Ammon's horn (tissue), 1 donor: ENCODE results near the gene WHRN.

Source experiments
- DNase-seq: peaks from one replicate; pipeline ENCODE4 v3.0.0-alpha.2; 2016; ENCODE audit warnings: low spot score

WHRN gene

DNA sequence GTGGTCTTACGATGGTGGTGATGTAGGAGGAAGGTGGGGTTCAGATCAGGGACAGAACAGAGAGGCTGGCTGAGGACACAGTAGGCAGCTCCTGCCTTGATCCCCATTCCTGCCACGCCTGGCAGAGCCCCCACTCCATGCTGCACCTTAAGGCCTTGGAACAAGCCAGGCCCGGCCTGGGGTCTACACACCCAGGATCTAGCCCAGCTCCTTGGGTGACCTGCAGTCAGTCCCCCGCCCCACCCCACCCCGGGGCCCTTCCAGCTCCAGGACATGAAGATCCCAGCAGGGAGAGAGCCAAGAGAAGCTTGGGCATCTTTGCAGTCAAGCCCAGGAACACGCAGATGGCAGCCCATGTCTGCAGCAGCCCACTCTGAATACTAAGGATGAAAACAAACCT is 34.7 kb downstream of the WHRN start:
- peak; percentile 21 for DNase-seq

DNA sequence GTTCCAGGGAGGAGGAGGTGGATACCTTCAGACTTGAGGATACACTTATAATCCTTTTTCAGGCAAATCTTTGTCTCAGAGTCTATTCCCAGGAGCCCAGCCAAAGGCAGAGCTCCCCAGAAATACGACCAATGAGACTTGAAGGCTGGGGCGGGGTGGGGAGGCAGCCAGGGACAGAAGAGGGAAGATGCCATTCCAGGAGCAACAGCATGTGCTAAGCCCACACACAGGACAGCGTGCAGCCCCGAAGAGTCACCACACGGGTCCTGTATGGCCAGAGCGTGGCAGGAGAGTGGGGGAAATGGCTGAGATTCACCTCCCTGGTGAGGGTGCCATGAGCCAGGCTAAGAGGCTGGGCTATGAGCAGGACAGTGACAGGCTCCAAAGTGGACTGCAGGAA is 35.2 kb downstream of the WHRN start:
- DNase-seq = no peak

DNA sequence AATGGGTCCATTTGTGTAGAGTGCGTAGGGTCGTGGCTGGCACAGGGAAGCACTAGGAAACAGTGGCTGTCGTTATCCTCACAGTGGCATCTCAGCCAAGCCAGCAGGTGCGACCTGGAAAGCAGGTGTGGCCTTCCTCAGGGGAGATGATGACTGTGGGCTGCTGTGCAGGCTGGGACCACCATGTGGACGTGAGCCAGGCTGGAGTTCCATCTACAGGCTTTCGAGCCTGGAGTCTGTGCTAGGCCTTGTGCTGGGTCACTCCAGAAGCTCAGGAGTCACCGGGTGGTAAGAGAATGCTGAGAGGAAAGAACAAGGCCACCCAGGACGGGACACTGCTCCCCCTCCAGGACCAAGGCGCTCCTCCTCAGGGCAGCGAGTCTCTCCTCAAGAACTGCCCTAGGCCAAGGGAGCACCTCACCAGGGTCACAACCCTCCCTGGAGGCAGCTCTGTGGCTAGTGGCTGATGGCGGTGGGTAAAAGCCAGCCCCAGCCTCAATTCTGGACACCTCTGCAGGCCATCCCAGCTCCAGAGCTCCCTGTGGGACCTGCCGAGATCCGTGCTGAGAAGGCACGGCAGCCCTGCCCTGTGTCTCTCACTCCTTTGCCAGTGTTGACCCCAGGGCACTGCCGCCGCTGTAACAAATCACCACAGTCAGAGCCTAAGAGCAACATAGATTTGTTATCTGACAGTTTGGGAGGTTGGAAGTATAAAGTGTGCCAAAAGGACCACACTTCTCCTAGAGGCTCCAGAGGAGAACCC is 36.0 kb downstream of the WHRN start:
- no peak for DNase-seq

DNA sequence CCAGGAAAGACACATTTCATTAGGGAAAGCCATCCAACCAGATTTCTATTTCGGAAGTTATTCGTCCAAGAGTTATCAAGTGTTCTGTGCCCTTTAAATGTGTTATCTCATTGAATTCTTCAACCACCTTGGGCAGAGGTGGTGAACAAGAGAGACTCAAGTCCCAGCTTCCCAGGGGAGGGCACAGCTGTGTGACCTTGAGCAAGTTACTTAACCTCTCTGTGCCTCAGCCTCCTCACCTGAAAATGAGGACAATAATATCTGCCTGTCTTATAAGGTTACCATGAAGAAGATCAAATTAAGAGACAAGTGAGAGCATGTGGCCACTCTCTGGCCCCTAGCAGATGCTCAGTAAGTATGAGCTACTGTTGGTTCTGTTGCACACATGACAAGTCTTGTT is 37.4 kb downstream of the WHRN start:
- no peak for DNase-seq

DNA sequence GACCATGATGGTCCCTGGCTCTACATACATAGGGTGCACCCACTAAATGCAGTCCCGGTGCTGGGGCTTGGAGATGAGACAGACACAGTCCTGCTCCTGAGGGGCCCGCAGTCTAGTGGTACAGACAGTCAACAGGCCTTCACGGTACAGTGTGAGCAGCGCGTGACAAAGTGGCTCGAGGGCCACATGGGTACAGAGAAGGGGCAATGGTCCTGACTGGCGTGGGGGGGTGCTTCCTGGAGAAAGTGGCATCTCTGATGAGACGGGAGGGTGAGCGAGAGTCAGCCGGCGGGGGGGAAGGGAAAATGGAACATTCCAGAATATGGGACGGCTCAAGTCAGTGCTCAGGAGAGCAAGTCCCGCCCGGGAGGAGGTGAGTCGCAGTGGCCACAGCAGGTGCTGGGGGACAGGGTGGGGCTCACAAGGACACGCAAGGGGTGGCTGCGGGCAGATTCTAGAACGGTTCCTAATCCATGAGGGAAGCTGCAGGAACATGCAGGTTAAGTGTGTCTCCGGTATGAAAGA is 38.0 kb downstream of the WHRN start:
- no peak for DNase-seq

DNA sequence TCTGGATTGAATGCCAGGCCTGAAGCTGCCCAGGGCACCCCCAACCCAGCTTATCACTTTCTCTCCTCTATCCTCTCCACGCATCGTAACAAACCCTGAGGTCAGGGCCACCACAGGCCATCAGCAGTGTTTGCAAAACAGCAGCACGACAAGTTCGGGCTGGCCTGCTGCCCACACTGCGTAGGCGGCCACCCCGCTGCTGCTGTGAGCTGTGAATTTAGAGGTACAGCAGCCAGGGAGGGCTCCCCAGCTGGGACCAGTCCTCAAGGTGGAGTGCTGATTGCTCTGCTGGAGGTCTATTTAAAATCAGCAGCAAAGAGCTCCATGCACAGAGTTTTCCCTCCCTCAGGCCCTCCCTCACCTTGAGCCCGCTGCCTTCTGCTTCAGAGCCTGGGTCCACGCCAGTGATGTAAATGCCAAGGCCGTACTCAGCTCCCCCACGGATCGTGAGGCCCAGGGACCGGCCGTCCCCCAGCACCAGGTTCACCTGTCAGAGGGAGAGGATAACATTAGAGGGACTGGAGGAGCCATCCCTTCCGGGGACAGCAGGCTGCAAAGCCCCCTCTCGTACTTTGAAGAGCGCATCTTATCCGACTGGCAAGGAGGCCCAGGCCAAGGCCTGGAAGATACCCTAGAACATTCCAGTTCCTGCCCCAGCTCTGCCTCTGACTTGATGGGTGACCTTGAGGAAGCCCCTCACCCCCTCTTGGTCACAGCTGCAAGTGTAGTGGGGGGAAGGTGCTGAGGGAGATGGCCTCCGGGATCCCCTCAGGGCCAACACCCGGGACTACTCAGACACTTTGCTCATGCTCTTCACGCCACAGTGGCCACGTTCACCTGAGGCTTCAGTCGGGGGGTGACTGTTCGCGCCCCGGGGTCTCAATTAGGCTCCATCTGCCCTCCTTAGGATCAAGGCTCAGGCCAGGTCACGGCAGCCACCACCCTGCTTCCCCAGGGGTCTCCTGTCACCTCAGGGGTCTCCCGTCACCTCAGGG is 39.1 kb downstream of the WHRN start:
- DNase-seq = no peak

DNA sequence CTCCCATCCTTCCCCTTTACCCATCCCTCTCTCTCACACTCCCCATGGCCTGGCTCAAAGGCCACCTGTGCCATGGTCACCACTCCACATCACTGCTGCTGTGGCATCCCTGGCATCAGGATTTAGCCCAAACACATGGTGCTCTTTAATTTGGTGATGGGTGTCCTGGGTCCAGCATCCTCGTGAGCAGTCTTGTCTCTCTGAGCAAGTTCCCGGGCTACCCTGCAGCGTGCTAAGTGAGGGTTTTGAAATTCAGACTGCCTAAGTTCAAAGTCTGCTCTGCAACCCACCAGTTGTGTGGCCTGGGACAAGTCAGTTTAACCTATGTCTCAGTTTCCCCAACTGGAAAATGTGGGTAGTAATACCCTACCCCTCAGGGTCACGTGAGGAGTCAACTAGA is 39.9 kb downstream of the WHRN start:
- DNase-seq = no peak

DNA sequence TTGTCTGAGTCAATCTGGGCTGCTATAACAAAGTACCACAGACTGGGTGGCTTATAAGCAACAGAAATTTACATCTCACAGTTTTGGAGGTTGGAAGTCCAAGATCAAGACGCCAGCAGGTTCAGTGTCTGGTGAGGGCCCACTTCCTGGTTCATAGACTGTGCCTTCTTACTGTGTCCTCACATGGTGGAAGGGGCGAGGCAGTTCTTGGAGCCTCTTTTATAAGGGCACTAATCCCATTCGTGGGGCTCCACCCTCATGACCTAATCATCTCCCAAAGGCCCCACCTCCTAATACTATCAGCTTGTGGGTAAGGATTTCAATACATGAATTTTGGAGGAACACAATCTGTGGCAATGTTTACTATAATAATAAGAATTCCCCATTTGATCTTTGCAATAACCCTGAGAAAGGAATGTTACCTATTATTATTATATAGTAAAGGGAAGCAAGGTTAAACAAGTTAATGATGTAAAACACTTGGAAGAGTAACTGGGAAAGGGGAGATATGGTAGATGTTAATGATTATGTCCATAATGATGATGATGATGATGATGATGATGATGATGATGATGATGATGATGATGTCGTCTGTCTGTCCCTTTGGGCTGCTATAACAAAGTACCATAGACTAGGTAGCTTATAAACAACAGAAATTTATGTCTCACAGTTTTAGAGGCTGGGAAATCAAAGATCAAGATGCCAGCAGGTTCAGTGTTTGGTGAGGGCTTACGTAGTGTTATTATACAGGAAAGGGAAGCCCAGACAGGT is 40.8 kb downstream of the WHRN start:
- no peak for DNase-seq

DNA sequence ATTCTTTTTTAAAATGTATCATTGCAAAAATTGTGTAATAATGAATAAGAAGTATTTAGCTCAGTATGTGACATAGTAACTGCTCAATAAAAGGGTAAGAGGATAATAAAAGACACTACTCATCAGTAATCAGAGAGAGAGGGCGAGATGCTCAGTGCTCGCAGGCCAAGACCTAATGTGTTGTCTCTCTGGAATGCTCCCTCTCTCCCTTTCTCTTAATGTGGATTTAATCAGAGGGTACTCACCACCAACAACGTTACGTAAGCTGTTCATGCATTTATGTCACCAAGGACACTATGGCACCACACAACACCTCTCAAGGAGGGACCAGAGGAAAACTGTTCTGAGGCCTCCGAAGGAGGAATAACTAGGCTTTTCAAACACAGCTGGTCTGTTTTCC is 42.5 kb downstream of the WHRN start:
- DNase-seq = no peak

DNA sequence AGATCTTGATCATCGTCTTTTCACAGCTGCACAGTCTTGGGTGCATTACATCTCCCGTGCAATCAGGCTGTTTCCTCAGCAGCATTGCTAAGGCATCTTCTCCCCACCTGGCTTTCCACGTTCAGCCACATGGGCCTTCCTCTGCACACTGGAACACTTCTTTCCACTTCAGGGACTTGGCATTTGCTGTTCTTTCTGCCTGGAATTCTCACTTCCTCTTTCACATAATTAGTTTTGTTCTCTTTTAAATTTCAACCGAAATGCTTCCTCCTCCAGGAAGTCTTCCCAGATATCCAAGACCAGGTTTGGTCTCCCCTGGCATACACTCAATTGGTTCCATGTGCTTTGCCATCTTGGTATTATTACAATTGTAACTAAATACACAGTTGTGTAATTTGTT is 43.8 kb downstream of the WHRN start:
- DNase-seq = no peak

DNA sequence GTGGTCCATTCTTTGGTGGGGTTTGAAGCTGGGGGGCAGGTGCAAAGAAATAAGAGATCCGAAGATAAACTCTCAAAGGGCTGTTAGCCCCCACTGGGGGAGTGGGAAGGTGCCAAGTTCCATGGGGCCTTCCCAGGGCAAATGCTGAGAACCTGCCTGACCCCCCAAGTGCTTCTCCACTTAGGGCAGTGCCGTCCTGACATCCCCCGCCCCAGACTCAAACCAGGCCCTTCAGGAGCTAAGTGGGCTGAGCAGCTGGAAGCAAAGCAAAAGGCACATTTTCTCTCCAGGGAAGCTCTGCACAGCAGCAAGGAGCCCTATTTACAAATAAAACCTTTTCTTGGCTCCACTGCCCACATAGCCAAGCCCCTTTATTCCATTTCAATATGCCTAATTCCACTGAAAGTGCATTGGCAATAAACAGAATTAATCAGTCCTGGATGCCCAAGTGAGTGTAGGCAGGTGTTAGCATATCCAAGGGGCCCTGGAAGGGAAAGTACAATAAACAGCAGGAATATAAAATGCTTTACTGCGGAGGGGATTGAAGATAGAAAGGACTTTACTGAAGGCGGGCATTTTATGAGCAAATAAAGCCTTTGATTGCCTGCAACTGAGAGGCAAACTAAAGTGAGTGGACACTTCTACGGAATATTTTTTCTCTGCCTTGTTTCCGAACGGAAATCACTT is 44.6 kb downstream of the WHRN start:
- DNase-seq = no peak

DNA sequence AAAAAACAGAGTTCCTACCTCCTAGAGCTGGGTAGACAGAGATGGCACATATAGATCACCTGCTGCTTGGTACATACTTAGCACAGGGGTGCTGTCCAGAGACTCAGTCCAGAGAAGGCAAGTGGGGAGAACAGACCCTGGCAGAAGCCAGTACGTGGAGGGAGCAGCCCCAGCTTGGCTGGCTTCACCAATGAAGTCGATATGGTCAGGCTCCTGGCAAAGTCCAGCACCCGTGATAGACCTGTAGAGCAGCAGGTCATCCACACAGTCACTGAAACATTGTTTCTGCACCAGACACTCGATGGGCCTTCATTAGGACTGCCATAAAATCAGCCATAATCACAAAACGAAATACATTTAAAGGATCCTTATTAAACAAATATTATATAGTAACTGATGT is 45.8 kb downstream of the WHRN start:
- no peak for DNase-seq

DNA sequence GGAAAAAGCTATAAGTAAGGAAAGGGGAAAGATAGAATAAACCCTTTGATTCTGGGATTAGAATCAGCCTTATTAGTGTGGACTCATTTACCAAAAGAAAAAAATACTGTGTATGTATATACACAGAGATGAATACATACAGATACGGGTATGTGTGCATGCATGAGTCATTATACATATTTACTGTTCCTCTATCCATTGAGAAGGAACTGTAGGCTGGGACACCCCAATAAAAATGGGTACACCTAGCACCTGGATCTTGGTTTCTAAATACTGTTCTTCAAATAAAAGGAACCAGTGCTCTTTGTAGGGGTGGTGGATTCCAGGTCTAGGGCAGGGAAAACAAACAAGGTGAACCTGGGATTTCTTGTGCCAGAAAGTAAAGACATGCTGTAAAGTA is 48.3 kb downstream of the WHRN start:
- DNase-seq = no peak

DNA sequence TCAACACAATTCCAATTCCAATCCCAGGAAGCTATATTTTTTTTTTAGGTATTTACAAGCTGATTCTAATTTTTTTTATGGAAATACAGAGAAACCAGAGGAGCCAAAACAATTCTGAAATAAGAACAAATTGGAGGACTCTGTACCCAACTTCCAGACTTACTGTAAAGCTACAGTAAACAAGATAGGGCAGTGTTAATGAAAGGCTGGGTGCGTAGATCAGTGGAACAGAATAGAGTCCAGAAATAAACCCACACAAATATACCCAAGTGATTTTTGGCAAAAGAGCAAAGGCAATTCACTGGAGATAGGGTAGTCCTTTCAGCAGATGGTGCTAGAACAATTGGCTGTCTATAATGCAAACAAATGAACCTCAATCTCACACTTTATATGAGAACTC is 50.6 kb downstream of the WHRN start:
- DNase-seq = no peak

DNA sequence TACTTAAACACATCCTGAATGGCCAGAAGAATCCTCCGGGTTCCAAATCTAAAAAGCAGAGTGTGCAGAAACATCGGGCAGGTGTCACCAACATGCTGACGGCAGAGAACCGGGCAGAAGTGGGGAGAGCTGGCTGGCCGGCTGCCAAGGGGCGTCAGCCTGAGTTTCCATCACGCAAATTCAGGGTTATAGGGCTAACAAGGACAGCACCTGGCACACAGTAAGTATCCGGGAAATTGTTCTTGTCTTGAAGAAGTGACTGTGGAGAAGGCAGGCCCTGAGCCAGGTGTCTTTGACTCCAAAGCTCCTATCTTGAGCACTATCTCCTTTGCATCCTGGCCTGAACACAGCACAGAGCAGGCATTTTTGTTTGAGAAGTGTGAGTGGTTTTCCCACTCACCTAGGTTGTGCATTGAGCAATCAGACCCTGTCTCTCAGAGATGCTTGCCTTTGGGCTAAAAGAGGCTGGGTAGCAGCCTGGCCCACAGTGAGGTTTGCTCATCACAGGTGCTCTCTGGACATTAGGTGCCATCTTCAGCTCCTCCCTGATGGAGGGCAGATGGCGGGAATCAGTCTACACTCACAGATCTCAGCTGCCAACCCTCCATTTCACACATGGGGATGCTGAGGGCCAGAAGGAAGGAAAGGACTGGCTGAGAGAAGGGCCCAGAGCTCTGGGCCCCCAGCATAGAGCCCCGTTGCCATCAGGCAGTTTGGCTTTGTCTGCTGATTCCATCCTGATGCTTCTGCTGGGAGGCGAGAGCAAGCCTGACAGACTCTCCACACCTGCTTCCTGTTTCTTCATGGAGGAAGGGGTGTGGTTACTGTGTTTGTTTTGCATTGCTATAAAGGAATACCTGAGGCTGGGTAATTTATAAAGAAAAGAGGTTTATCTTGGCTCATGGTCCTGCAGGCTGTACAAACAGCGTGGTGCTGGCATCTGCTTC is 52.8 kb downstream of the WHRN start:
- DNase-seq = no peak

DNA sequence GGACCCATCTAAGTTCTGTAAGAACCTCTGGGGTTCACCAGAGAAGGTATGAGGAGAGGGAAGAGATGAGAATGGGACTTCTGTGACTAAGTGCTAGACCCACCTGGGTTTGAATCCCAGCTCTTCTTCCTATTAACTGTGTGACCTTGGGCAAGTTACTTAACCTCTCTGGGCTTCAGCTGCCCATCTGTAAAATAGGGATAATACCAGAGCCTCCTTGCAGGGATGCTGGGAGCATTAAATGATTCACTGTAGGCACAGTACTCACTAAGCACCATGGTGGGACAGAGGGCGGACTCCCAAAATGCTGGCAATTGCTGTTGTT is 53.6 kb downstream of the WHRN start:
- no peak for DNase-seq

DNA sequence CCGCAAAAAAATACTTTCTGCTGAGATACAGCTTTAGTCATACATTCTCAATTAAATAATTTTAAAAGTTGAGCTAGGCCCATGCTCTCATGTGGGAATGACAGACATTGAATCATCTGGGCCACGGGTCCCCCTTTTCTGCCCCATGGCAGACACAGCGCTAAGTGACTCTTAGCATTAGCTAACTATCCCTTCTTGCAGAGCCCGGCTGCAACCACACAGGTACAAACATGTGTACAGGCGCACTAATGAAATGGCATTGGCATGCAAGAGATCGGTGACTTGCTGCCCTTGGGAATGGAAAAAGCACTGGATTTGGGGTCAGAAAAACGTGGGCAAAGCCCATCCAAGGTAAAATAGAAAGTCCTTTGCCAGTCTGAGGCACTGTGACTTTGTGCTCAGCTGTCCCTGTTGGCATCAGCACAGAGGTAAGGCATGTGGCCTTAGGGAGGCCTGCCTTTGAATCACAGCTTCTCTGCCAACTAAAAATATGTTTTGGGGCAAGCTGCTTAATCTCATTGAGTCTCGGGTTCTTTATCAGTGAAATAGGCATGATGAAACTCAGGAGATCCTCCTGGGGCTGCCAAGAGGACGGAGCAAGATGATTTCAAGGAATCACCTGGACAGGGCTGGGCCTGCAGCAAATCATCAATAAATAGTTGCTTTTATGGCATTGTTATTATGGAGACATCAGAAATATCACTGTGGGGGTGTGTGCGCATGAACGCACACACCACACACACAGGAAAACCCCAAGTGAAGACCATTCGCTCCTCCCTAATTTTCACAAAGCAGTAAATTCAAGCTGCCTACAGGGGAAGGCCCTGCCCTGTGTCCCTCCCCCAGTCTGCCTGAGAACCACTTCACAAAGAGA is 54.2 kb downstream of the WHRN start:
- DNase-seq = no peak

DNA sequence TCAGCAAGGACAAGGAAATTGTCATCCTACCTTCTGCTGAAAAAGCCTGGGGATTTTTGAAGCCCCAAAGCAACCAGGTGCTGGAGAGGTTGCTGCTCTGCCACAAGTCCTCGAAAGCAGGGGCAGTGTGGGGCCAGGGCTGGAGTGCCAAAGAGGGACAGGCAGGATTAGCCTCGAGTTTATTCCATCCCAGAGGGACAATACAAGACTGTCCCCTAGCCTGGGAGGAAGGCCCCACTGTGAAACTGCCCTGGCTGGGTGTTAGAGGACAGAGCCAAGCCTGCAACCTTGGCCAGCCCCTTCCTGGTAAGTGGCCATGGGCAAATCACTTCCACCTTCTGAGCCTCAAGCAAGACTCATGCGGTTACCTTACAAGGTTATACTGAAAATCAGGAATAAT is 55.1 kb downstream of the WHRN start:
- peak; percentile 35 for DNase-seq

DNA sequence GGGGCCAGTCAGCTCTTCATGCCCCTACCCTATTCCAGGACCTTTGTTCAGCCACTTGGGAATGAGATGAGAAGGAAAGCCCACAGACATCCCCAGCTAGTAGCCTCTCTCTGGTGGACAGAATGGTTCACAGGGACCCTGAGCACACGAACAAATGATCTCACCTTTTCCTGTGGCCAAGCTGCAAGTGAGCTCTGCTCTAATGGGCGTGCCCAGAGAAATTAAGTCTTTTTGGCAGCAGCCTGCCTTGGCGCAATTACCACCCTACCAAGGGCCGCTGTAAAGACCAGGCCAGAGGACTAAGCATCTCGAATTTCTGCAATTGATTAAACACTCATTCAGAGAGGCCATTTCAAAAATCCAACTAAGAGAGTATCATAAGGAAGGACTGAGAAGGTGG is 56.0 kb downstream of the WHRN start:
- DNase-seq = no peak

DNA sequence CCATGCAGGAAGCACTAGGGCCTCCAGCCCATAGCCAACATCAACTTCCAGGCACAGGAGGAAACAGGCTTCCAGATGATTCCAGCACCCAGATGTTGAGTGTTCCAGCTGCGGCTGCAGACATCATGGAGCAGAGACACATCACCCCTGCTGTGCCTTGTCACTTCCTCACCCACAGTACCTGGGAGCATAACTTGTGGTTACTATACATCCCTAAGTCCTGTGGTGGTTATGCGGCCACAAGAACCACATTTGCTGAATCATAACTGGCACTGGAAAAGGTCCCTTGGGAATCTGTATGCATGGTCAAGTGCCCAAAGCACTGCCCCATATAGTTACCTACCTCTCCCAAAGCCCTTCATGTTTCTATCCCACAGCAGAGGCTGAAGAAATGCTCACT is 56.6 kb downstream of the WHRN start:
- DNase-seq = no peak
